Measurements from ENCODE around the gene DGKD.

GRCh38 chr2:233486778-233487552, 132.7 kb downstream of the DGKD start:
- TF ChIP-seq CTCF (IDR thresholded peaks at IDR 0.05; ENCODE audit: insufficient read depth, low read depth, low read length), result no peak
- TF ChIP-seq EZH2 (IDR thresholded peaks at IDR 0.05; ENCODE audit: insufficient read depth, low read length), result no peak
